Activated CD8-positive, alpha-beta memory T cell treated with anti-CD3 and anti-CD28 coated beads for 36 hours (primary cell): ENCODE measurements around the gene RFPL3. TPM values are rescaled to one million over a fixed set of nuclear protein-coding genes. Genes with fewer than 3 reads are reported as not detected.
"Not testable (repeated sequence)": the region's sequence is repeated elsewhere in the genome, so short reads cannot be mapped to it uniquely, and the experiment has no call there.

Experiments used
- CTCF ChIA-PET: fragments of 350-600 bp; sonication (Branson Sonifier 250); formaldehyde crosslinking; loops from one replicate; lab custom pipeline; 2021; ENCODE audit warnings: antibody characterized with exemption; lab: Charles Lee
- POLR2A ChIA-PET: fragments of 350-600 bp; sonication (Branson Sonifier 250); formaldehyde crosslinking; loops from one replicate; lab custom pipeline; 2021; ENCODE audit warnings: antibody characterized with exemption; lab: Charles Lee
- total RNA-seq, 2 experiments: library from RNA; stranded (reverse); gene quantifications; one replicate each; pipeline ENCODE4 v1.2.3, GENCODE V29; 2021

RFPL3 gene
- total RNA-seq, 2 experiments from 2014 or later: not detected

DNA sequence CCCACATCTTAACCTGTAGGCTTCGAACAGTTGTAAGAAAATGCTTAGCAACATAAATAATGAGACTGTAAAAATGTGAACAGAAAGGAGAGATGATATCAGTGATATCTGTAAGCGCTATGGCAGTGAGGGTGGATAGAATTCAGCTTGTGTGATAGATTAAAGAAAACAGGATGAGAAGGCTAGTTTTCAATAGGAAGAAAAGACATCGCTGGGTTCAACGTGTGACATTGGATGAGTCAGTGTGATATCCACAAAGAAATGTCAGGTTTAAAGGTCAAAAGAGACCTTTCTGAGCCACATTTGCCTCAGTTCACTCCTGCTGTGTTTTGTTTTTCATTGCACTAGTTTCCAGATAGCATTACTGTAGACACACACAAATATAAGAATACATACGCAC lies 13.7 kb upstream of the RFPL3 start:
- POLR2A ChIA-PET: no interaction called here
- CTCF ChIA-PET: no interaction called here

- POLR2A ChIA-PET: no interaction called here
- CTCF ChIA-PET: no interaction called here
These were observed 9.5 kb upstream of the RFPL3 start for GRCh38 chr22:32348031-32348611.

DNA sequence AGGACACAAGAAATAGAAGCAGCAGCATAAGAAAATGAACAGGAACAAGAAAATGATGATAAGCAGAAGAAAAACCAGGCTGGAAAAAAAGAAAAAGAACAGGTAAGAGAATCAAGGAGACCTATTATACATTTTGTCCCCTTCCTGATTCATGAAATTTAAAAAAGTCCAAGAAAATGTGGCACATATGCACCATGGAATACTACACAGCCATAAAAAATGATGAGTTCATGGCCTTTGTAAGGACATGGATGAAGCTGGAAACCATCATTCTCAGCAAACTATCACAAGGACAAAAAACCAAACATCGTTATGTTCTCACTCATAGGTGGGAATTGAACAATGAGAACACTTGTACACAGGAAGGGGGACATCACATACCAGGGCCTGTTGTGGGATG lies 5.8 kb upstream of the RFPL3 start:
- POLR2A ChIA-PET, CTCF ChIA-PET: not testable (repeated sequence)

DNA sequence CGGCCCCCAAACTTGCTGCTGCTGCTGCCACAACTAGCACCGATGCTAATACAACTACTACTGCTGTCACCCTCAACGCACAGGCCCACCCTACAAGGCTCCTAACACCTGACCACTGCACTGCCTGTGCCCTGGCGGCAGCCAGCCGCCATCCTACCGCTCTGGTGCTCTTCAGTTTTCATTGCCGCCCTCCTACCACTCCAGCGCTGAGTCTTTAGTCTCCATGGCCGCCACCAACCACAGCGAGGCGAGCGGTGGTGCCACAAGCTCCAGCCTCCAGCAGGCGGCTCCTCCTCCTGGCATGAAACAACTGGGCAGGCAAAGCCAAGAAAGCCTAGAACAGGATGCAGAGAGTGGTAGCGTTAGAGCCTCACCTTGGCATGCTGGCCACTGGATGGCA lies 5.0 kb upstream of the RFPL3 start:
- CTCF ChIA-PET: no interaction called here

GRCh38 chr22:32353292-32353691 lies 4.4 kb upstream of the RFPL3 start:
- CTCF ChIA-PET: no interaction called here
- POLR2A ChIA-PET: no interaction called here

More for the DNA sequence above, 5.0 kb upstream of the RFPL3 start:
- POLR2A ChIA-PET: no interaction called here

GRCh38 chr22:32353840-32354239 lies 3.8 kb upstream of the RFPL3 start:
- ChIA-PET POLR2A (no interaction called here), CTCF (no interaction called here)

- ChIA-PET CTCF (no interaction called here), POLR2A (no interaction called here)
These were observed 3.0 kb upstream of the RFPL3 start for GRCh38 chr22:32354360-32355351.

DNA sequence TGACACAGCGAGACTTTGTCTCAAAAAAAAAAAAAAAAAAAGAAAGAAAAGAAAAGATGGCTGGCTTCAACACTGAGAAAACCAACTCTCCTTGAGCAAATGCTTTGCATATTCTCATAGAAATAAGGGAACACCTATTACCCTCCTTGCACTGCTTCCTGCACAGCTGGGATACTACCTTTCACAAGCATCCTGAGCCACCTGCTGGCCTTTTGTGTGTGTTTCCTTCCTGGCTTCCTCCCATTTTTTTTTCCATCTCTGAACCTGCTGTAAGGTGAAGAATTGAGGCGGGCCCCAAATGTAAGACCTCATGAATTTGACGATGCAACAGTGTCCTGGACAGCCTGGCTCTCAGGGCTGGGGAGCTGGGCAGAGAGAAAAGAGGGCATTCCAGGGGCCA lies 1.9 kb upstream of the RFPL3 start:
- ChIA-PET POLR2A (no interaction called here), CTCF (no interaction called here)

GRCh38 chr22:32360096-32360495 lies 2.4 kb downstream of the RFPL3 start:
- CTCF ChIA-PET, POLR2A ChIA-PET: not testable (repeated sequence)

- ChIA-PET POLR2A (no interaction called here), CTCF (no interaction called here)
These were observed 3.6 kb downstream of the RFPL3 start for GRCh38 chr22:32361257-32361656.

- CTCF ChIA-PET: no interaction called here
These were observed 6.5 kb downstream of the RFPL3 start for GRCh38 chr22:32364210-32364609.

DNA sequence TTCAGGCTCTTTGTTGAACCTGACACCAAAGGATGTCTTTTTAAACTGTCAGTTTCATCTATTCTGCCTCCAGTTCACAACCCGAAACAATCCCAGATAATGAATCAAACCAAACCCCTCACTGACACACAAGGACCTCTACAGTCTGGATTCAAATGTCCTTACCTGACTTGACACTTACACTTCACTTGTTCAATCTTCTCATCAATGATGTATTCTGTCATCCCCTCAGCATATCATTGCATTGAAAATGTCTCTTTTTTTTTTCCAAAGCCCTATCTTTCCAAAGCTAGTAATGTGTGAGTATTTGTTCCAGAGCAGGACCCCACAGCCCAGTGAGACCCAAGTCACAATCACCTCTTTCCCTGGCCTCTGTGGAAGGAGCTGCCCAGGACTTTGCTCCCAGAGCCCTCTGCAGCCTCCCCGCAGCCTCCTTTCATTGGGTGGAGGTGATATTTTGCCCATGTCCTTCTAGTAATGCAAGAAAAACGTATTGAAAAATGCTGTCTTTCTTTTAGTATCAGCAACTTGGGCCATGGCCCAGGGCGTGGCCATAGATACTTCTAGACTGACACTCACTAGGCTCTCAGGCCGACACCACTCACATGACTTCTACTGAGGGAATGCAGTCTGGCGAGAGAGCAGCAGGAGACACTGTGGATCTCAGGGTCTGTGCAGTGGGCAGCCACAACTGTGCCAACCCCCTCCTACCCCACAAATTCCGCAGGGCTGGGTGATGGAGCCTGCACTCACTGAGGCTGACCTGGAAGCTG lies 18.2 kb downstream of the RFPL3 start:
- ChIA-PET POLR2A (no interaction called here), CTCF (no interaction called here)

More at GRCh38 chr22:32364210-32364609, 6.5 kb downstream of the RFPL3 start:
- POLR2A ChIA-PET: no interaction called here

DNA sequence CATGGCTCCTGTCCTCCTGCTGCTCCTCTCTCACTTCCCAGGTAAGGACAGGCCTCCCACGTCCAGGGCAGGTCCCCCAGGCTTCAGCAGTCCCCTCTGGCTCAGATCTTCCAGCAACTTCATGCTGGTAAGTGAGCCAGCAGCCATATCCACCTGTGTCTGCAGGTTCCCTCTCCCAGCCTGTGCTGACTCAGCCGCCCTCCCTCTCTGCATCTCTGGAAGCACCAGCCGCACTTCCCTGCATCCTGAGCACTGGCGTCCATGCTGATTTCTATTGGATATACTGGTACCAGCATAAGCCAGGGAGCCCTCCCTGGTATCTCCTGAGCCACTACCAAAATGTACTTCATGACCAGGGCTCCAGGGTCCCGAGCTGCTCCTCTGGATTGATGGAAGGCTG lies 19.0 kb downstream of the RFPL3 start:
- POLR2A ChIA-PET: no interaction called here
- CTCF ChIA-PET: no interaction called here

DNA sequence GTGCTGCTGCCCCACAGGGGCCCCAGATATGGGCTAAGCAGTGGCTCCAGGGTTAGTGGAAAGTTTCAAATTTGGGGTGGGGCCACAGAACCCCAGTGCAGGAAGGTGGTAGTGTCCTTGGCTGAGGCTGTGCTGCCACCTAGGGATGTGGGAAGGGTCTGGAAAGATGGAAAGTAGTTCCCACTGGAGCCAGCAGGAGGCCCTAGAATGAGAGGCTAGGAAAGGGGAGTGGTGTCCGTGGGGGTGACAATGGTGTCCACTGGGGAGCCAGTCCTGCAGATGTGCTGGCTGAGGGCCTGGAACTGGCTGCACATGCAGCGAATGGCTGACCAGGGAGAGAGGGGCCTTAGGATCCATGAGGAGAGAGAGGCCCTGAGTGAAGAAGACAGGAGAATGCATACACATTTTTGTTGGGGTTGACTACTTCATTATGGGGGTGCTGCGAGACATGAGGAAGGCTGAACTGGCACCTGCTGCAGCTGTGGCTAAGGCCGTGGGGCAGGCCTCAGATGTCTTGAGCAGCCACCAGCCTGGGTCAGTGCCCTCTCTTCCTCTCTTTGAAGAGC lies 21.1 kb downstream of the RFPL3 start:
- POLR2A ChIA-PET: no interaction called here

GRCh38 chr22:32380991-32381390 lies 23.3 kb downstream of the RFPL3 start:
- POLR2A ChIA-PET: interaction anchor here (0.6 kb wide), 1 partner anchor 79 kb away, joined by 3 read pairs; no protein-coding TSS in a partner anchor
- CTCF ChIA-PET: no interaction called here

More for the DNA sequence above, 21.1 kb downstream of the RFPL3 start:
- CTCF ChIA-PET: no interaction called here

DNA sequence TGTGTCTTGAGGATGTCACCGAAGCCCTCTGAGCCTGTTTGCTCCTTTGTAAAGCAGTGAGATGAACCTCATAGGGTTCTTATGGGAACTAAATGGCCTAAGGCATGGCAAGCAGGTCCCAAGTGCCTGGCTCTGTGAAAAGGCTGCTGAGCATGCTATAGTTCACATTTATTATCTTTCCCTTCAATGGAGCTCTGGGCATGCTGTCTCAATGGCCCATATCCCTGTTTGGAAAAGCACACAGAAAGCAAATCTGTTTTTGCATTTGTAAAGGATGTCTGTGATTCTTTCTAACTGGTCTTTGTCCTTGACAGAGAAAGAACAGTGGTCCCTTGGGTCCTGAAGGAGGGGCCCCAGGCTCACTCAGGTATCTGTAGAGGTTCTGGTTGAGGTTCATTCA lies 28.0 kb downstream of the RFPL3 start:
- POLR2A ChIA-PET: no interaction called here
- CTCF ChIA-PET: no interaction called here

- ChIA-PET POLR2A (no interaction called here), CTCF (no interaction called here)
These were observed 32.0 kb downstream of the RFPL3 start for GRCh38 chr22:32389685-32390084.

- ChIA-PET POLR2A (interaction anchor here (0.7 kb wide), 1 partner anchor 17 kb away, joined by 3 read pairs; no protein-coding TSS in a partner anchor), CTCF (no interaction called here)
These were observed 37.4 kb downstream of the RFPL3 start for GRCh38 chr22:32395107-32395506.

DNA sequence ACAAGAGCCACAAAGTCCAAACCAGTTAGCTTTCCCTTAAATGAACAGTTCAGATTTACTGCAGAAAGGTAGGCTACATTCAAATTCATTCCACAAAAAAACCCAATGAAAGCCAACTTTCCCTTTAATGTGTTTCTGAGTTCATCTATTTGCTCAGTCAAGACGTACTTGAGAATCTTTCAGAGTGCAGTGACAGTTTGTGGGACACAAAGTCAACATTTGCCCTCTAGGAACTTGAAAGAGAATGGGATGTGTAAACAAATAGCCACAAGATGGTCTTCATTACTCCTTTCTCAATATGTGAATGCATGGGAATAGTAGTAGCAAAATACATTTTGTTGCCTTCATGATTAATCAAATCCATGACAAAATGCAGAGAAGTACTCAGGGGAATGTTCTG lies 38.6 kb downstream of the RFPL3 start:
- ChIA-PET CTCF (no interaction called here), POLR2A (no interaction called here)

DNA sequence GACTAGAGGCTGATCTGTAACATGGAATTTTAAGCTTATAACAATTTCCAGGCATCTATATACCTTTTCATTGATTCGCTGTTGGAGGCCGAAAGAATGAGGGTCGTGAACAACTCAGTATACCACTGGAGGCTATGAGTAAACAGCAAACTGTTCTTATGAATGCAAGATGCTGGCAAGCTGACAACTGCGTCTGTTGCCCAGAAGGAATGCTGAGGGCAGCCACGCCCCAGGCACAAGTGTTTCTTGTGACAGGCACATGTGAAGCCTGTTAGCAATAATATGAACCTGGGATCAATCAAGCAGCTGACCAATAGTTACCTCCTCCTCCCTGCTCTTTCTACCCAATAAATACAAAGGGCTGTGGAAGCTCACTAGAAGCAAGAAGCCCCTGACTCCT lies 39.1 kb downstream of the RFPL3 start:
- ChIA-PET CTCF (no interaction called here), POLR2A (no interaction called here)
